DLD1 (cell line): Measurements from ENCODE around the gene RSPH1.

Experiments used
- in situ Hi-C: cut with HindIII; loops from 2 replicates; pipeline ENCODE4 v1.10.0; 2017; ENCODE audit warnings: low sequenced_read_pairs

RSPH1 gene

DNA sequence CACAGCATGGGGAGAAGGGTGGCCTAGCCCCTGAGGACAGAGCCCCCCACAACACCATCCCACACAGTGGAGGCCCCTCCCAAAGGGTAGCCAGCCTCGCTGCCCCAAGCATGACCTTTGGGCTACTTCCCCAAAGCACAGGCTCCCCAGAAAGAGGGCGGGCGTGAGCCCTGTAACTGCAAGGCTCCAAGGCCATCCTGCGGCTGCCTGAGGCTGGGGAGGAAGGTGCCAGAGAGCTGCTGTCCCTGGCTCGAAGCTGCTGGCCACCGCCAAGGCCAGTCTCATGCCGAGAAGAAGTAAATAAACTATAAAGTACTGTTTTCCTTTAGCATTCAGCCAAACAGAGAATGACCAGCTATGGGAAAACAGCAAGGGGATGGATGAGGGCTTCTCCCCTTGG, 64.8 kb downstream of the RSPH1 start:
- in situ Hi-C loops, result no loop called here

DNA sequence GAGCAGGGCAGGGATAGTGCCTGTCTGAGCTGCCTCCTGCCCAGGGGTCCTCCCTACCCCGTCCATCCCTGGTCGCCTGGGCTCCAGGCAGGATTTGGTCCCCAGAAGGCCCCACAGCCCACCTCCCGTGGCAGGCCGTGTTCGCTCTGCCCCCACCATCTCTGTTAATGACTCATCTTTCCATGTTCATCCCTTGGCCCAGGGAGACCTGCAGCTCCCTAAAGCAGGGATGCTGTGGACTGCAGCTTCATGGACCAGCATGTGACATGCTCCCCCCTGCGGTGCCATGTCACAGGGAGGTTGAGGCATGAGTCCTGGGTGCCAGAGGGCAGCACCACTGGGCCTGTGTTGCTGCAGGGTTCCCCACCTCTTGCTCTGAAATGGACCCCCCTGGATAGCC, 65.5 kb downstream of the RSPH1 start:
- in situ Hi-C loops, result no loop called here

DNA sequence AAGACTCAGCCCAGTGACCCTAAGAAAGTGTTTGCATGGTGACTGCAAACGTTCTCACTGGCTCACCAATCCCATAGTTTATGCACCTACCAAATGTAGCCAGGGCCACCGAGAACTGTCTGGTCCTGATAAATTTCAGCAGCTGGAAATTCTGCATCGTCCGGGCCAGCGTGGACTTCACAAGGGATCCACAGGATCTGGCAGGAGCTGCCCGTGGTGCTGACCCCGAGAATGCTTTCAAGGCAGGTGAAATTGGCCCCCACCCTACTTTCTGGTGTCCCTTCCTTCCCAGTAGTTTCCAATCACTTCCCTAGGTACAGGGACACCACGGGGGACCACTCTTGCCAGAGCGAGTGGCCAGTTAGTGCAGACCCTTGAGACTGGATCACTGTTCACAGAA, 66.2 kb downstream of the RSPH1 start:
- in situ Hi-C loops, result loop anchor here (10.0 kb wide), 1 partner anchor 265 kb away; no protein-coding TSS in a partner anchor

DNA sequence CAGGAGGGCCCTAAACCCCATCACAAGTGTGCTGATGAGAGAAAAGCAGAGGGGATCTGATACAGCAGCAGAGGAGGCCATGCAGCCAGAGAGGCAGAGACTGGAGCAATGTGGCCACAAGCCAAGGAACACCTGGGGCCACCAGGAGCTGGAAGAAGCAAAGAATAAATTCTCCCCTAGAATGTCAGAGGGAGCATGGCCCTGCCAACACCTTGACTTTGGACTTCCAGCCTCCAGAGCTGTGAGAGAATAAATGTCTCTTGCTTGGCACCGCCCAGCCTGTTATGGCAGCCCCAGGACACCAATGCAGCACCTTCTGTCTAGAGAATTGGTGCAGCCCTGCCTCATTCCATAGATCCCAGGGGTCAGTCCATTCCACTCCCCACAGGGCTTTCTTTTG, 67.0 kb downstream of the RSPH1 start:
- in situ Hi-C loops, result loop anchor here (10.0 kb wide), 1 partner anchor 264 kb away; no protein-coding TSS in a partner anchor

DNA sequence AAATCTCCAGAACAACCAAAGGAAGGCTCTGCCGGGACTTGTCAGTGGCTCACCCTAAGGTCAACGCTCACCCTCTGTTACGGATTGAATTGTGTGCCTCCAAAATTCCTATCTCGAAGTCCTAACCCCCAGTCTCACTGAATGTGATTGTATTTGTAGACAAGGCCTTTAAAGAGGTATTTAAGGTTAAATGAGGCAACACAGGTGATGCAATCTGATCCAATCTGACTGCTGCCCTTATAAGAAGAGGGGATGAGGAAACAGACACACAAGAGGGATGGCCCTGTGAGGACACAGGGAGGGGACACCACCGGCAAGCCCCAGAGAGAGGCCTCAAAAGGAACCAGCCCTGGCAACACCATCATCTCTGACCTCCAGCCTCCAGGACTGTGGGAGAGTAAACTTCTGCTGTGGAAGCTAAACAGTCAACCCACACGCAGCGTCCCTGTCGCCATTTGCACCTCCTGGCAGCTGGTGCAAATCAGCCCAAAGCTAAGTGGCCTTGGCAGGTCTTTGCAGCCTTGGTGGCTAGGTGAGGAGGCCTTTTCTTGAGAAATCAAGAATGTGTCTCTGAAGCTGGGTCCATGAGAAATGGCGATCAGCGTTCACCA, 68.1 kb downstream of the RSPH1 start:
- in situ Hi-C loops, result loop anchor here (10.0 kb wide), 1 partner anchor 263 kb away; no protein-coding TSS in a partner anchor

DNA sequence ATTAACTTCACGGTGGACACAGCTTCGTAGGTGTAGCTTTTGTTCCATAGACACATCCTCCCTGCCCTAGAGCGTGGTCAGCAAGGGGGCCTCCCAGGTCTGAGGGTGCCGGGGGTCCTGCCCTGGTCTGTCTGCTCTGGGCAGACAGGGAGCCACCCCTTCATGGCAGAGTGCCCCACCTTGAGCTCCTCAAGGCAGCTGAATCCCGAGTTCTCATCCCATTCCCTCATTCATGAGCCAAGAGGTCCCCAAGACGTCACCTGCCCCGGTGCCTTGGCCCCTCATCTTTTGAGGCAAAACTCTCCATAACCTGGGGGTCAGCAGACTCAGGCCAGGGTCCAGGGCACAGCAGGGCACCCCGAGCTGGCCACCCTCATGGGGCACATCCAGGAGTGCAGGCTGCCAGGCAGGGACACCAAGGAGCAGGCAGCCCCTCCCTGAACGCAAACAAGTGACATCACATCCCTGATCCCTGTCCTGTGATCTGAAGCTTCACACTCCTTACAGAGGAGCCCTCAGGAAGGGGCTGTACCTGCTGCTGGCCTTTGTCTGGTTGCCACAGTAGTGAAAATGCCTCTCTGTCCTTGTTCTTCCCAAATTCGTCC, 69.0 kb downstream of the RSPH1 start:
- in situ Hi-C loops, result loop anchor here (10.0 kb wide), 1 partner anchor 262 kb away; no protein-coding TSS in a partner anchor

DNA sequence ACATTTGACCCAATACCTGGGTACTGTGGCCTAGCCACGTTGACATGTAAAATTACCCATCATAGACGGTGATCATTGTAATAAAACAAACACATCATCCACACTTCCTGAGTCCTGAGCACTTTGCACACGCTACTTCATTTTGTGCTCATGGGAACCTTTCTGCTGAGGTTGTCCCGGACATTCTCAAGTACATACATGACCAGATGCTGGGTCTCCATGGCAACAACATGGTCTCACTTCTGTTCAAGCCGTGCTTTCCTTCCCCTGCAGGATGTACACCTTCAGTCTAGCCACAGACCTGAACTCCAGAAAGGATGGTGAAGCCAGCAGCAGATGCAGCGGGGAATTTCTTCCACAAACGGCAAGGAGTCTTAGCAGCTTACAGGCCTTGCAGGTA, 69.6 kb downstream of the RSPH1 start:
- in situ Hi-C loops, result loop anchor here (10.0 kb wide), 1 partner anchor 262 kb away; no protein-coding TSS in a partner anchor

DNA sequence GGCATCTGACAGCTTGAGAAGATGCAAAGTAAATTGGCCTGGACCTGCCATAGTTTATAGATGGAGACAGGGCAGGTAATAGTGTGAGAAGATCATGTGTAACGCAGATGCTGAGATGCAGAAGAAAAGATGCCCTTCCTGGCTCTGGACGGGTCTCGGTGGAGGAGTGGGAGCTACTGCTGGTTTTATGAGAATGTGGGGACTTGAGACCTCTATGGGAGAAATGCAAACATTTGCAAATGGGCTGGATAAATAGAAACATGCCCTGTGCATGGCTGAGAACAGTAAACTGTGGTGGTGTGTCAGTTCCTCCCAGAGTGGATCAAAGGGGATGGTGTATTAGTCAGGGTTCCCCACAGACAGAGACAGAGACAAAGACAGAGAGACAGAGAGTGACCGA, 70.4 kb downstream of the RSPH1 start:
- in situ Hi-C loops, result loop anchor here (10.0 kb wide), 1 partner anchor 261 kb away; no protein-coding TSS in a partner anchor

DNA sequence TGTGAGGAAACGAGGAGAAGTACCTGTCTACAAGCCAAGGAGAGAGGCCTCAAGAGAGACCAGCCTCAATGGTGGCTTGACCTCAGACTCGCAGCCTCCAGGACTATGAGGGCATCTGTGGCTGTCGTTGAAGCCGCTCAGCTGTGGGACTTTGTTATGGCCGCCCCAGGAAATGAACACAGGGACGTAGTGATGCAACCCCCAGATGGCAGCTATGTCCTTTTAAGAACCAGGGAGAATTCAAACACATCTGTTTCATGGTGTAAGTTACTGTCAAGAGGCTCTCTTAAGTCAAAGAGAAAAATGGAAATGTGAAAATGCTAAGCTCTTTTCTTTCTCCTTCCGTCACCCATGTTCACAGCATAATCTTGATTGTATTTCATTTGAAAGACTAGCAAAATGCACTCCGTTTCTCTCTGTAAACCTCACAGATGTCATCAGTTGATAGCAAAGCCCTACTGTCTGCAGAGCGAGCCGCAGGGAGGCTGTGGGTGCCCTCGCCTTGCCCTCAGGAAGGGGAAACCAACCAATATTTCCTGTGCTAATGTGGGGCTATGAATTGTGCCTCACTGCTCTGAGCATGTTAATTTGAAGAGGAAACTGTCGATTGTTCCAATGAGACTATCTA, 71.0 kb downstream of the RSPH1 start:
- in situ Hi-C loops, result loop anchor here (10.0 kb wide), 1 partner anchor 260 kb away; no protein-coding TSS in a partner anchor

DNA sequence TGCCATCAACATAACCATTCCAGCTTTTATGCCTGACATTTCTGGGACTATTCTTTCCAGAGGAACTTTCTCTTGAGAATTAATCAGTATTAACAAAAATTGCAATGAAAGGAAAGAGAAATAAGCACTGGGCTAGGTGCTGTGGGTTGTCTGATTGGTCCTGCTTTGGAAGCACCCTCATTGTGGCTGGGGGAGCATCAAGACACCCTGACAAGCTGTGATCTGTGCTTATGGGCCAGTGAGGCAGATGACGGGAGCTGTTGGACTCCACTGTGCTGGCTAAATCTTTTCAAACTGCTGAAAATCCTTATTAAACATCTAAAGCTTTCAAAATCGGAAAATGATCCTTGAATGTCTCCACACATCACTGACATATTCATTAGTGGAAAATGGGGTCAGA, 72.3 kb downstream of the RSPH1 start:
- in situ Hi-C loops, result loop anchor here (10.0 kb wide), 1 partner anchor 259 kb away; no protein-coding TSS in a partner anchor

DNA sequence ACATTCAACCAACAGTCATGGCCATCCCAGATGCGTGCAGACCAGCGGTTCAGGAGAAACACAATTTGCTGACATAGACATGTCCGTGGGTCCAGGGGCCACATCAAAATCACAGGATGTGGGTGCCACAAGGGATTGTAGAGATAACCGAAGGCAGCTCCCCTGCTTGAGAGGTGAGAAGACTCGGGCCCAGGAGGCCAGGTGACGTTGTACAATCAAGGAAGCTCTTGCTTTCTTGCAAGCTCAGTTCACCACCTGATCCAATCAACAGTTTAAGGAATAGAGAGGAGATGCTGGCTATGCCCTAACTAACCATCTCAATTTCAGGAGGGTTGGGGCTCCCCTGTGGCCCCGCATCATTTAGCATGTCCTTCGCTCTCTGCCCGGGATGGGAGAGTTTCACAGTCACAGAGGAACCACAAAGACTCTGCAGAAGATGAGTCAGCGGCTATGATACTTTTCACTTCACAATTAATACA, 72.8 kb downstream of the RSPH1 start:
- in situ Hi-C loops, result loop anchor here (10.0 kb wide), 1 partner anchor 258 kb away; no protein-coding TSS in a partner anchor
